Natural killer cell (primary cell): ENCODE results near the gene CIB1. TPM values are rescaled to one million over a fixed set of nuclear protein-coding genes. Genes with fewer than 3 reads are reported as not detected.

Source experiments
- ATAC-seq, 3 donors: fragments of 150-1000 bp in 2 of 3; fragments of 200-7000 bp in 1 of 3; cut with Tn5 transposase; 1 replicate in 1 of 3; 2 replicates in 2 of 3; pipeline ENCODE4 v1.10.0; 2021; ENCODE audit warnings: mild to moderate bottlenecking in 2 of 3, moderate library complexity in 2 of 3
- DNase-seq, 2 donors: peaks; one replicate each; pipeline versions ENCODE4 v3.0.0 to v3.0.0-alpha.2; 2013 to 2021; ENCODE audit warnings: mixed read lengths in 1 of 2
- H3K27ac ChIP-seq: one replicate; pipeline ENCODE4 v1.5.1; 2013; ENCODE audit warnings: mild to moderate bottlenecking, low read length
- H3K27me3 ChIP-seq: one replicate; pipeline ENCODE4 v1.6.1; 2013; ENCODE audit warnings: low read length; ENCODE audit not compliant: control insufficient read depth, insufficient read depth
- H3K36me3 ChIP-seq: one replicate; pipeline ENCODE4 v1.6.1; 2013; ENCODE audit warnings: low read length; ENCODE audit not compliant: control insufficient read depth, insufficient read depth
- H3K4me1 ChIP-seq: one replicate; pipeline ENCODE4 v1.6.1; 2013; ENCODE audit warnings: low read length; ENCODE audit not compliant: control insufficient read depth, insufficient read depth
- H3K4me3 ChIP-seq: one replicate; pipeline ENCODE4 v1.5.1; 2013; ENCODE audit warnings: low read length
- H3K9me3 ChIP-seq: one replicate; pipeline ENCODE4 v1.6.1; 2013; ENCODE audit warnings: low read length; ENCODE audit not compliant: control insufficient read depth, insufficient read depth
- H3K27ac Mint-ChIP-seq, 2 donors: one replicate each; pipeline ENCODE4 v1.8.0; 2022; ENCODE audit warnings: mild to moderate bottlenecking in 2 of 2, mixed read lengths in 2 of 2, moderate library complexity in 1 of 2
- H3K27me3 Mint-ChIP-seq, 2 donors: one replicate each; pipeline ENCODE4 v1.8.0; 2022; ENCODE audit warnings: low read depth in 2 of 2, mixed read lengths in 2 of 2
- H3K36me3 Mint-ChIP-seq: one replicate; pipeline ENCODE4 v1.8.0; 2022; ENCODE audit warnings: mixed read lengths
- H3K4me1 Mint-ChIP-seq, 2 donors: one replicate each; pipeline ENCODE4 v1.8.0; 2022; ENCODE audit warnings: mixed read lengths in 2 of 2
- H3K4me3 Mint-ChIP-seq: one replicate; pipeline ENCODE4 v1.8.0; 2022; ENCODE audit warnings: mild to moderate bottlenecking, moderate library complexity, mixed read lengths
- H3K9me3 Mint-ChIP-seq, 2 donors: one replicate each; pipeline ENCODE4 v1.8.0; 2022; ENCODE audit warnings: mixed read lengths in 2 of 2
- WGBS: methylation state at CpG from one replicate; pipeline ENCODE4 v1.1.7; 2013; ENCODE audit warnings: missing lambda C conversion rate; ENCODE audit not compliant: insufficient coverage; 5-methylcytosine and 5-hydroxymethylcytosine counted together
- intact Hi-C: fragments of 100-400 bp; cut with micrococcal nuclease; formaldehyde crosslinking; loops from one replicate; pipeline ENCODE4 v1.14.2; 2022
- total RNA-seq, 4 donors: library from RNA; stranded (reverse); fragments of 120-200 nt in 1 of 4; gene quantifications; one replicate each; pipeline versions ENCODE4 v1.2.3 to v1.2.4, GENCODE V29; 2013 to 2022
- TF ChIP-seq, protein P1 (sequence below): fragments of 200-600 bp; IDR thresholded peaks from one replicate; pipeline ENCODE4 v1.8.0; 2022; ENCODE audit warnings: antibody characterized with exemption

Gene CIB1
- total RNA-seq, 3 donors from 2014 or later (not counting 1 experiment from before 2014, with no cell fraction given) = 136 to 209 (median 154) TPM

DNA sequence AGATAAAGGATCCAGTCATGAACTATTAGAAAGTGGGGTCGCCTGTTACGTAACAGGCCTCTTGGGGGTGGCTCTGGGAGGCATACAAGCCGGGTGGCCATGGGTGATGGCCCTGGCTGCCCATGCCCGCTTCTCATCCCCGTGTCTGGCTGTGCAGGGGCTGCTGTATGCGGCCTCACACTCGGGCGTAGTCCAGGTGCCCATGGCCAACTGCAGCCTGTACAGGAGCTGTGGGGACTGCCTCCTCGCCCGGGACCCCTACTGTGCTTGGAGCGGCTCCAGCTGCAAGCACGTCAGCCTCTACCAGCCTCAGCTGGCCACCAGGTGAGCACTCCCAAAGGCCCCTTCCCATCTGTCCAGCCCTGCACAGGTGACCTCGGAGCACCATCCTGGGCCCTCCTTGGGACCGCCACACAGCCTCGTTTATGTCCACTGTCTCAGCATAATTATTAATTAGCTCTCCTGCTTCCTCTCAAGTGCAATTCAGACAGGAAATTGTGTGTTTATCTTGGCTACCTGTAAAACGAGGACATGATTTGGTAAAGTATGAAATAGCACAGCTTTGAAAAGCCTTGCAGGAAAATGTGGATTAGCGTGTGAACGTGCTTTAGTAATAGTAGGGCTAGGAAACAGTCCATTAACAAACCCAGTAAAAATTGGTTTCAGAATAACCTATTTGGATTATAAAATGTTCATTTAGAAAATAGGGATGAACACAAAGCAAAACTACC is 8.1 kb downstream of the CIB1 start:
- H3K27ac Mint-ChIP-seq = no peak overlapping the region
- Histone ChIP-seq H3K27me3 (no peaks in the 10 kb centered on the region), H3K36me3 (peaks cover 68% of the 10 kb centered on the region), H3K4me1 (peaks cover 11% of the 10 kb centered on the region), H3K4me3 (no peak overlapping the region), H3K27ac (no peak overlapping the region), H3K9me3 (no peaks in the 10 kb centered on the region)
- H3K36me3 Mint-ChIP-seq = no peaks in the 10 kb centered on the region
- TF ChIP-seq, protein P1, sequence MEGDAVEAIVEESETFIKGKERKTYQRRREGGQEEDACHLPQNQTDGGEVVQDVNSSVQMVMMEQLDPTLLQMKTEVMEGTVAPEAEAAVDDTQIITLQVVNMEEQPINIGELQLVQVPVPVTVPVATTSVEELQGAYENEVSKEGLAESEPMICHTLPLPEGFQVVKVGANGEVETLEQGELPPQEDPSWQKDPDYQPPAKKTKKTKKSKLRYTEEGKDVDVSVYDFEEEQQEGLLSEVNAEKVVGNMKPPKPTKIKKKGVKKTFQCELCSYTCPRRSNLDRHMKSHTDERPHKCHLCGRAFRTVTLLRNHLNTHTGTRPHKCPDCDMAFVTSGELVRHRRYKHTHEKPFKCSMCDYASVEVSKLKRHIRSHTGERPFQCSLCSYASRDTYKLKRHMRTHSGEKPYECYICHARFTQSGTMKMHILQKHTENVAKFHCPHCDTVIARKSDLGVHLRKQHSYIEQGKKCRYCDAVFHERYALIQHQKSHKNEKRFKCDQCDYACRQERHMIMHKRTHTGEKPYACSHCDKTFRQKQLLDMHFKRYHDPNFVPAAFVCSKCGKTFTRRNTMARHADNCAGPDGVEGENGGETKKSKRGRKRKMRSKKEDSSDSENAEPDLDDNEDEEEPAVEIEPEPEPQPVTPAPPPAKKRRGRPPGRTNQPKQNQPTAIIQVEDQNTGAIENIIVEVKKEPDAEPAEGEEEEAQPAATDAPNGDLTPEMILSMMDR = no peak
- ATAC-seq = no peak
- peak overlapping the region; percentile 13 for H3K4me3 Mint-ChIP-seq
- 95% methylated on average over 18 of the region's 18 CpGs for WGBS
- intact Hi-C loops = no loop called here
- H3K9me3 Mint-ChIP-seq = no peaks in the 10 kb centered on the region
- no peaks in the 10 kb centered on the region for H3K27me3 Mint-ChIP-seq
- DNase-seq = no peak
- H3K4me1 Mint-ChIP-seq = peaks cover 9 to 18% of the 10 kb centered on the region in 2 donors

DNA sequence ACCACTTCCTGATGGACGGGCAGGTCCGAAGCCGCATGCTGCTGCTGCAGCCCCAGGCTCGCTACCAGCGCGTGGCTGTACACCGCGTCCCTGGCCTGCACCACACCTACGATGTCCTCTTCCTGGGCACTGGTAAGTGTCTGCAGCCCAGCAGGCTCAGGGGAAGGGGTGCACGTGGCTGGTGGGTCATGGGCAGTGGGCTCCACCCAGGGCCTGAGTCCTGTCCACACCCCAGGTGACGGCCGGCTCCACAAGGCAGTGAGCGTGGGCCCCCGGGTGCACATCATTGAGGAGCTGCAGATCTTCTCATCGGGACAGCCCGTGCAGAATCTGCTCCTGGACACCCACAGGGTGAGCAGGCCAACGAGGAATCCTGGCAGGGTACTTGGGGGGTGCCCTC is 8.7 kb downstream of the CIB1 start:
- DNase-seq = no peak
- Histone ChIP-seq H3K27ac (no peak overlapping the region), H3K4me3 (no peak overlapping the region), H3K4me1 (peaks cover 5% of the 10 kb centered on the region), H3K27me3 (no peaks in the 10 kb centered on the region), H3K36me3 (peaks cover 62% of the 10 kb centered on the region), H3K9me3 (no peaks in the 10 kb centered on the region)
- ATAC-seq = no peak
- Mint-ChIP-seq H3K27me3 (no peaks in the 10 kb centered on the region), H3K4me3 (no peak overlapping the region), H3K9me3 (no peaks in the 10 kb centered on the region), H3K27ac (no peak overlapping the region), H3K4me1 (peaks cover 3 to 12% of the 10 kb centered on the region in 2 donors), H3K36me3 (no peaks in the 10 kb centered on the region)
- intact Hi-C loops = no loop called here
- WGBS = 96% methylated on average over 17 of the region's 17 CpGs
- TF ChIP-seq, protein P1 = no peak

DNA sequence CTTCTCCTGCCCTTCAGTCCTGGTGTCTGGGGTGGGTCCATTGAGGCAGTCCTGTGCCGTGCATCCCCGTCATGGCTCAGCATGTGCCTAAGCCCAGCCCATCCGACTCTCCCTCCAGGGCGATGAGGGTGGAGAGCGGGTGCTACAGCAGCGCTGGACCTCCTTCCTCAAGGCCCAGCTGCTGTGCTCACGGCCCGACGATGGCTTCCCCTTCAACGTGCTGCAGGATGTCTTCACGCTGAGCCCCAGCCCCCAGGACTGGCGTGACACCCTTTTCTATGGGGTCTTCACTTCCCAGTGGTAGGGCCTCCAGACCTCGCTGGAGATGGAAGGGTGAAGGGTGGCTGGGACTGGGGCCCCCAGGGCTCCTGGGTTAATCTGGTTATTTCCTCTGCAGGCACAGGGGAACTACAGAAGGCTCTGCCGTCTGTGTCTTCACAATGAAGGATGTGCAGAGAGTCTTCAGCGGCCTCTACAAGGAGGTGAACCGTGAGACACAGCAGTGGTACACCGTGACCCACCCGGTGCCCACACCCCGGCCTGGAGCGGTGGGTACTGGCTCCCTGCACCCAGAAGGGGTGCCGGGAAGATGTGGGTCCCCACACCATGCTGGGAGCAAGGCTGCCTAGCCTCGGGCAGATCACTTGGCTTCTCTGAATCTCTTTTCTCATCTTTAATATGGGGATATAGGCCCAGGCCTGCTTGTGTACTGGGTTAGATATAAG is 10.1 kb downstream of the CIB1 start:
- peaks cover 48% of the 10 kb centered on the region for H3K36me3 ChIP-seq
- no peaks in the 10 kb centered on the region for H3K9me3 Mint-ChIP-seq
- 94% methylated on average over 22 of the region's 22 CpGs for WGBS
- no peak overlapping the region for H3K4me3 ChIP-seq
- H3K9me3 ChIP-seq = no peaks in the 10 kb centered on the region
- no peaks in the 10 kb centered on the region for H3K27me3 ChIP-seq
- no peak overlapping the region for H3K27ac Mint-ChIP-seq
- DNase-seq (no peak), ATAC-seq (no peak)
- intact Hi-C loops = no loop called here
- H3K4me1 Mint-ChIP-seq = no peaks in the 10 kb centered on the region
- H3K27me3 Mint-ChIP-seq = no peaks in the 10 kb centered on the region
- H3K4me1 ChIP-seq = peaks cover 5% of the 10 kb centered on the region
- no peak overlapping the region for H3K4me3 Mint-ChIP-seq
- TF ChIP-seq, protein P1 = no peak
- no peak overlapping the region for H3K27ac ChIP-seq
- no peaks in the 10 kb centered on the region for H3K36me3 Mint-ChIP-seq
